Naive thymus-derived CD4-positive, alpha-beta T cell (primary cell): Measurements from ENCODE around the gene SLCO3A1. TPM values are rescaled to one million over a fixed set of nuclear protein-coding genes. Genes with fewer than 3 reads are reported as not detected.

Experiments
- ATAC-seq: fragments of 150-1000 bp; cut with Tn5 transposase; 2 replicates; pipeline ENCODE4 v1.10.0; 2021; ENCODE audit warnings: mild to moderate bottlenecking, moderate library complexity
- CTCF ChIA-PET: fragments of 350-600 bp; sonication (Branson Sonifier 250); formaldehyde crosslinking; loops from one replicate; lab custom pipeline; 2021; ENCODE audit warnings: antibody characterized with exemption; lab: Charles Lee
- POLR2A ChIA-PET: fragments of 350-600 bp; sonication (Branson Sonifier 250); formaldehyde crosslinking; loops from one replicate; lab custom pipeline; 2021; ENCODE audit warnings: antibody characterized with exemption, inconsistent platforms; lab: Charles Lee
- DNase-seq, 9 donors: peaks; one replicate each; pipeline versions ENCODE4 v3.0.0 to v3.0.0-alpha.2; 2020 to 2022; ENCODE audit warnings: mixed read lengths in 1 of 9
- H3K27ac ChIP-seq: one replicate; pipeline ENCODE4 v1.7.0; 2013; ENCODE audit warnings: mild to moderate bottlenecking, low read depth, low read length, moderate library complexity
- H3K27me3 ChIP-seq, 2 donors: one replicate each; pipeline ENCODE4 v1.7.0; 2013; ENCODE audit warnings: low read length in 2 of 2, mild to moderate bottlenecking in 2 of 2, moderate library complexity in 2 of 2; ENCODE audit not compliant: control insufficient read depth in 2 of 2, insufficient read depth in 2 of 2
- H3K36me3 ChIP-seq, 3 experiments: 1 replicate in 2 of 3; 2 replicates in 1 of 3; pipeline ENCODE4 v1.7.0; 2013; ENCODE audit warnings: low read length in 3 of 3, mild to moderate bottlenecking in 3 of 3, moderate library complexity in 1 of 3; ENCODE audit not compliant: insufficient read depth in 3 of 3, control insufficient read depth in 2 of 3
- H3K4me1 ChIP-seq, 2 donors: one replicate each; pipeline ENCODE4 v1.7.0; 2013; ENCODE audit warnings: low read length in 2 of 2, mild to moderate bottlenecking in 2 of 2, moderate library complexity in 1 of 2; ENCODE audit not compliant: control insufficient read depth in 2 of 2, insufficient read depth in 2 of 2
- H3K4me3 ChIP-seq: 2 replicates; pipeline ENCODE4 v1.7.0; 2013; ENCODE audit warnings: mild to moderate bottlenecking, low read length
- H3K9me3 ChIP-seq, 3 experiments: 1 replicate in 2 of 3; 2 replicates in 1 of 3; pipeline ENCODE4 v1.7.0; 2013; ENCODE audit warnings: low read length in 3 of 3; ENCODE audit not compliant: control insufficient read depth in 2 of 3
- H3K27ac Mint-ChIP-seq, 9 donors: one replicate each; pipeline ENCODE4 v1.8.0; 2020 to 2022; ENCODE audit warnings: mixed read lengths in 9 of 9, mild to moderate bottlenecking in 8 of 9, moderate library complexity in 5 of 9, inconsistent platforms in 2 of 9
- H3K27me3 Mint-ChIP-seq, 5 donors: one replicate each; pipeline ENCODE4 v1.8.0; 2021 to 2022; ENCODE audit warnings: mixed read lengths in 5 of 5, mild to moderate bottlenecking in 1 of 5
- H3K36me3 Mint-ChIP-seq, 5 donors: one replicate each; pipeline ENCODE4 v1.8.0; 2020 to 2022; ENCODE audit warnings: mixed read lengths in 5 of 5, mild to moderate bottlenecking in 3 of 5, inconsistent platforms in 1 of 5
- H3K4me1 Mint-ChIP-seq, 7 donors: one replicate each; pipeline ENCODE4 v1.8.0; 2020 to 2022; ENCODE audit warnings: mixed read lengths in 7 of 7, mild to moderate bottlenecking in 3 of 7, inconsistent platforms in 1 of 7
- H3K4me3 Mint-ChIP-seq, 10 donors: one replicate each; pipeline ENCODE4 v1.8.0; 2020 to 2022; ENCODE audit warnings: mild to moderate bottlenecking in 10 of 10, mixed read lengths in 10 of 10, moderate library complexity in 6 of 10, inconsistent platforms in 2 of 10
- H3K9me3 Mint-ChIP-seq, 11 donors: one replicate each; pipeline ENCODE4 v1.8.0; 2020 to 2022; ENCODE audit warnings: mixed read lengths in 11 of 11, mild to moderate bottlenecking in 4 of 11, inconsistent platforms in 1 of 11, moderate library complexity in 1 of 11
- intact Hi-C, 2 donors: fragments of 100-400 bp; cut with micrococcal nuclease; formaldehyde crosslinking; loops; one replicate each; pipeline ENCODE4 v1.15.1; 2023
- polyA plus RNA-seq, 2 donors: library from polyadenylated mRNA; unstranded; fragments of 300-500 nt; fragmentation: Illumina TruSeq; gene quantifications; one replicate each; pipeline ENCODE4 v1.2.3, GENCODE V29; 2021
- total RNA-seq, 6 experiments: library from RNA in 5 of 6; stranded (reverse) in 5 of 6; gene quantifications; 1 replicate in 5 of 6; 2 replicates in 1 of 6; pipeline ENCODE4 v1.2.3 and lab custom pipeline; 2021 to 2026

Gene SLCO3A1
- total and polyA plus RNA-seq, 7 experiments from 2014 or later, result 15.4 to 69.1 (median 24.3) TPM

- Histone ChIP-seq H3K9me3 (no peaks in the 10 kb centered on the region), H3K36me3 (no peaks in the 10 kb centered on the region), H3K27me3 (no peaks in the 10 kb centered on the region), H3K4me3 (no peak overlapping the region), H3K27ac (no peak overlapping the region), H3K4me1 (peaks cover 0 to 5% of the 10 kb centered on the region in 2 donors)
- no peak overlapping the region for H3K27ac Mint-ChIP-seq
- ChIA-PET CTCF (no interaction called here), POLR2A (no interaction called here)
- H3K9me3 Mint-ChIP-seq, result peaks cover 0 to 1% (median 0%) of the 10 kb centered on the region in 11 donors
- ATAC-seq (no peak), DNase-seq (no peak)
- peaks cover 2 to 22% (median 11%) of the 10 kb centered on the region in 5 donors for H3K36me3 Mint-ChIP-seq
- H3K4me1 Mint-ChIP-seq, result peaks cover 0 to 23% (median 10%) of the 10 kb centered on the region in 7 donors
- intact Hi-C loops, result no loop called here
- no peak overlapping the region for H3K4me3 Mint-ChIP-seq
- no peaks in the 10 kb centered on the region for H3K27me3 Mint-ChIP-seq
These were observed 258.7 kb downstream of the SLCO3A1 start for GRCh38 chr15:92112180-92112579.

- Mint-ChIP-seq H3K27ac (no peak overlapping the region), H3K27me3 (no peaks in the 10 kb centered on the region), H3K4me3 (no peak overlapping the region), H3K4me1 (peaks cover 0 to 23% (median 10%) of the 10 kb centered on the region in 7 donors), H3K9me3 (peaks cover 0 to 1% (median 0%) of the 10 kb centered on the region in 11 donors), H3K36me3 (peaks cover 2 to 27% (median 13%) of the 10 kb centered on the region in 5 donors)
- intact Hi-C loops, result no loop called here
- H3K27ac ChIP-seq, result no peak overlapping the region
- DNase-seq (no peak), ATAC-seq (no peak)
- no peaks in the 10 kb centered on the region for H3K9me3 ChIP-seq
- H3K4me1 ChIP-seq, result peaks cover 0 to 5% of the 10 kb centered on the region in 2 donors
- H3K27me3 ChIP-seq, result no peaks in the 10 kb centered on the region
- ChIA-PET POLR2A (no interaction called here), CTCF (no interaction called here)
- no peak overlapping the region for H3K4me3 ChIP-seq
- H3K36me3 ChIP-seq, result no peaks in the 10 kb centered on the region
These were observed 259.2 kb downstream of the SLCO3A1 start for GRCh38 chr15:92112711-92113110.

GRCh38 chr15:92113832-92114231, 260.3 kb downstream of the SLCO3A1 start:
- peaks cover 0 to 24% (median 10%) of the 10 kb centered on the region in 5 donors for H3K36me3 Mint-ChIP-seq
- peaks cover 0 to 2% of the 10 kb centered on the region in 2 donors for H3K4me1 ChIP-seq
- H3K9me3 Mint-ChIP-seq, result peaks cover 0 to 1% (median 0%) of the 10 kb centered on the region in 11 donors
- no peak overlapping the region for H3K4me3 Mint-ChIP-seq
- no peak overlapping the region for H3K4me3 ChIP-seq
- H3K27ac Mint-ChIP-seq, result no peak overlapping the region
- POLR2A ChIA-PET, result no interaction called here
- no peak for ATAC-seq
- peaks cover 0 to 15% (median 3%) of the 10 kb centered on the region in 7 donors for H3K4me1 Mint-ChIP-seq
- CTCF ChIA-PET, result no interaction called here
- H3K27me3 ChIP-seq, result no peaks in the 10 kb centered on the region
- intact Hi-C loops, result no loop called here
- no peak for DNase-seq
- no peak overlapping the region for H3K27ac ChIP-seq
- H3K27me3 Mint-ChIP-seq, result no peaks in the 10 kb centered on the region
- no peaks in the 10 kb centered on the region for H3K9me3 ChIP-seq
- H3K36me3 ChIP-seq, result no peaks in the 10 kb centered on the region

- intact Hi-C loops, result no loop called here
- Histone ChIP-seq H3K9me3 (no peaks in the 10 kb centered on the region), H3K27me3 (no peaks in the 10 kb centered on the region), H3K4me1 (no peaks in the 10 kb centered on the region), H3K36me3 (peaks cover 0 to 3% (median 0%) of the 10 kb centered on the region in 3 experiments), H3K27ac (no peak overlapping the region), H3K4me3 (no peak overlapping the region)
- peaks cover 3 to 33% (median 12%) of the 10 kb centered on the region in 5 donors for H3K36me3 Mint-ChIP-seq
- ChIA-PET POLR2A (no interaction called here), CTCF (no interaction called here)
- H3K9me3 Mint-ChIP-seq, result peaks cover 0 to 1% (median 0%) of the 10 kb centered on the region in 11 donors
- ATAC-seq (no peak), DNase-seq (no peak)
- H3K4me3 Mint-ChIP-seq, result no peak overlapping the region
- no peak overlapping the region for H3K27ac Mint-ChIP-seq
- peaks cover 0 to 12% (median 0%) of the 10 kb centered on the region in 7 donors for H3K4me1 Mint-ChIP-seq
- H3K27me3 Mint-ChIP-seq, result no peaks in the 10 kb centered on the region
These were observed 262.3 kb downstream of the SLCO3A1 start for GRCh38 chr15:92115834-92116233.

- Mint-ChIP-seq H3K36me3 (peaks cover 8 to 37% (median 17%) of the 10 kb centered on the region in 5 donors), H3K4me3 (no peak overlapping the region), H3K27ac (no peak overlapping the region), H3K4me1 (peaks cover 0 to 9% (median 0%) of the 10 kb centered on the region in 7 donors), H3K9me3 (peaks cover 0 to 2% (median 0%) of the 10 kb centered on the region in 11 donors), H3K27me3 (no peaks in the 10 kb centered on the region)
- Histone ChIP-seq H3K4me1 (no peaks in the 10 kb centered on the region), H3K9me3 (no peaks in the 10 kb centered on the region), H3K4me3 (no peak overlapping the region), H3K27ac (no peak overlapping the region), H3K36me3 (peaks cover 0 to 8% (median 2%) of the 10 kb centered on the region in 3 experiments), H3K27me3 (no peaks in the 10 kb centered on the region)
- intact Hi-C loops, result no loop called here
- DNase-seq (no peak), ATAC-seq (no peak)
- POLR2A ChIA-PET, result no interaction called here
- CTCF ChIA-PET, result no interaction called here
These were observed 262.8 kb downstream of the SLCO3A1 start for GRCh38 chr15:92116330-92116729.

GRCh38 chr15:92117261-92117731, 263.8 kb downstream of the SLCO3A1 start:
- no peak overlapping the region for H3K4me3 Mint-ChIP-seq
- no peak for DNase-seq
- H3K27ac Mint-ChIP-seq, result no peak overlapping the region
- peaks cover 17 to 39% (median 25%) of the 10 kb centered on the region in 5 donors for H3K36me3 Mint-ChIP-seq
- H3K9me3 Mint-ChIP-seq, result peaks cover 0 to 7% (median 0%) of the 10 kb centered on the region in 11 donors
- no peak overlapping the region for H3K4me3 ChIP-seq
- H3K27me3 ChIP-seq, result no peaks in the 10 kb centered on the region
- intact Hi-C loops, result no loop called here
- no peaks in the 10 kb centered on the region for H3K9me3 ChIP-seq
- no peak overlapping the region for H3K27ac ChIP-seq
- no peaks in the 10 kb centered on the region for H3K4me1 ChIP-seq
- peaks cover 0 to 8% (median 0%) of the 10 kb centered on the region in 7 donors for H3K4me1 Mint-ChIP-seq
- CTCF ChIA-PET, result no interaction called here
- no peak for ATAC-seq
- POLR2A ChIA-PET, result no interaction called here
- H3K36me3 ChIP-seq, result peaks cover 0 to 16% (median 5%) of the 10 kb centered on the region in 3 experiments
- H3K27me3 Mint-ChIP-seq, result no peaks in the 10 kb centered on the region
